H9 (cell line): ENCODE data around the gene EFHD1. TPM values are rescaled to one million over a fixed set of nuclear protein-coding genes. Genes with fewer than 3 reads are reported as not detected.

ENCODE experiments used
- DNase-seq: peaks from one replicate; pipeline ENCODE4 v3.0.0-alpha.2; 2017
- H2AFZ ChIP-seq: one replicate; pipeline ENCODE4 v1.6.1; 2013; ENCODE audit warnings: mild to moderate bottlenecking, low read length, control low read depth, moderate library complexity
- H2AK5ac ChIP-seq: 2 replicates; pipeline ENCODE4 v1.6.1; 2013; ENCODE audit warnings: low read length, control low read depth, mixed read lengths; ENCODE audit not compliant: insufficient read length
- H2BK120ac ChIP-seq: one replicate; pipeline ENCODE4 v1.6.1; 2013; ENCODE audit warnings: low read depth, mild to moderate bottlenecking, low read length, control low read depth, inconsistent platforms; ENCODE audit not compliant: poor library complexity, severe bottlenecking
- H2BK12ac ChIP-seq: 2 replicates; pipeline ENCODE4 v1.6.1; 2013; ENCODE audit warnings: low read length, control low read depth, mixed read lengths, low read depth; ENCODE audit not compliant: insufficient read length
- H2BK15ac ChIP-seq: 2 replicates; pipeline ENCODE4 v1.6.1; 2013; ENCODE audit warnings: low read depth, low read length, control low read depth
- H2BK20ac ChIP-seq: one replicate; pipeline ENCODE4 v1.6.1; 2013; ENCODE audit warnings: low read depth, mild to moderate bottlenecking, low read length, control low read depth, inconsistent platforms; ENCODE audit not compliant: poor library complexity, severe bottlenecking
- H2BK5ac ChIP-seq: 2 replicates; pipeline ENCODE4 v1.6.1; 2013; ENCODE audit warnings: low read length, control low read depth, mixed read lengths; ENCODE audit not compliant: insufficient read length
- H3K14ac ChIP-seq: 2 replicates; pipeline ENCODE4 v1.6.1; 2013; ENCODE audit warnings: low read length, control low read depth; ENCODE audit not compliant: insufficient read depth
- H3K18ac ChIP-seq: 2 replicates; pipeline ENCODE4 v1.6.1; 2013; ENCODE audit warnings: low read depth, mild to moderate bottlenecking, mixed read lengths, low read length, control low read depth; ENCODE audit not compliant: insufficient read length
- H3K23ac ChIP-seq: 2 replicates; pipeline ENCODE4 v1.6.1; 2013; ENCODE audit warnings: low read length, control low read depth, mixed read lengths, low read depth; ENCODE audit not compliant: insufficient read length
- H3K23me2 ChIP-seq: 2 replicates; pipeline ENCODE4 v1.6.1; 2013; ENCODE audit warnings: low read depth, mild to moderate bottlenecking, mixed read lengths, low read length, control low read depth; ENCODE audit not compliant: insufficient read length, poor library complexity, severe bottlenecking
- H3K27ac ChIP-seq: 2 replicates; pipeline ENCODE4 v1.5.1; 2013; ENCODE audit warnings: low read length, control low read depth, mixed read lengths, low read depth; ENCODE audit not compliant: insufficient read length
- H3K27me3 ChIP-seq: 2 replicates; pipeline ENCODE4 v1.6.1; 2013; ENCODE audit warnings: low read length, control low read depth, inconsistent platforms; ENCODE audit not compliant: insufficient read depth
- H3K4ac ChIP-seq: 2 replicates; pipeline ENCODE4 v1.6.1; 2013; ENCODE audit warnings: low read depth, mild to moderate bottlenecking, control low read depth, inconsistent platforms, low read length, moderate library complexity
- H3K4me1 ChIP-seq: 2 replicates; pipeline ENCODE4 v1.6.1; 2013; ENCODE audit warnings: low read length, control low read depth, inconsistent platforms; ENCODE audit not compliant: insufficient read depth
- H3K4me2 ChIP-seq: 2 replicates; pipeline ENCODE4 v1.6.1; 2013; ENCODE audit warnings: low read length, control low read depth, mixed read lengths; ENCODE audit not compliant: insufficient read length, insufficient read depth
- H3K56ac ChIP-seq: 2 replicates; pipeline ENCODE4 v1.6.1; 2013; ENCODE audit warnings: low read depth, mild to moderate bottlenecking, mixed read lengths, low read length, control low read depth; ENCODE audit not compliant: insufficient read length
- H3K79me1 ChIP-seq: 2 replicates; pipeline ENCODE4 v1.6.1; 2013; ENCODE audit warnings: low read depth, mild to moderate bottlenecking, moderate library complexity, low read length, control low read depth, inconsistent platforms; ENCODE audit not compliant: insufficient read depth, poor library complexity, severe bottlenecking
- H3K79me2 ChIP-seq: 2 replicates; pipeline ENCODE4 v1.6.1; 2013; ENCODE audit warnings: low read length, control low read depth, inconsistent platforms; ENCODE audit not compliant: insufficient read depth
- H3K9ac ChIP-seq: 2 replicates; pipeline ENCODE4 v1.6.1; 2013; ENCODE audit warnings: low read length, control low read depth, mixed read lengths; ENCODE audit not compliant: insufficient read length; ENCODE audit errors: extremely low read depth
- H3K9me3 ChIP-seq: one replicate; pipeline ENCODE4 v1.6.1; 2013; ENCODE audit warnings: low read depth, low read length, inconsistent platforms; ENCODE audit not compliant: control insufficient read depth
- H3T11ph ChIP-seq: one replicate; pipeline ENCODE4 v1.6.1; 2013; ENCODE audit warnings: mild to moderate bottlenecking, low read length, control low read depth, inconsistent platforms
- H4K20me1 ChIP-seq: one replicate; pipeline ENCODE4 v1.6.1; 2013; ENCODE audit not compliant: control insufficient read depth, insufficient read length, insufficient read depth
- H4K5ac ChIP-seq: 2 replicates; pipeline ENCODE4 v1.6.1; 2013; ENCODE audit warnings: low read depth, mild to moderate bottlenecking, mixed read lengths, low read length, control low read depth; ENCODE audit not compliant: insufficient read length
- H4K8ac ChIP-seq: replicated peaks from 2 replicates; pipeline ENCODE4 v1.6.1; 2013; ENCODE audit warnings: low read length, control low read depth, mixed read lengths, low read depth; ENCODE audit not compliant: insufficient read length
- H4K91ac ChIP-seq: 2 replicates; pipeline ENCODE4 v1.6.1; 2013; ENCODE audit warnings: low read depth, mild to moderate bottlenecking, moderate library complexity, mixed read lengths, low read length, control low read depth; ENCODE audit not compliant: insufficient read length
- H3K27ac Mint-ChIP-seq, 3 experiments: 2 replicates in 2 of 3; 3 replicates in 1 of 3; pipeline ENCODE4 v1.8.0; 2020 to 2021; ENCODE audit warnings: mixed read lengths in 3 of 3, mild to moderate bottlenecking in 1 of 3, moderate library complexity in 1 of 3
- H3K27me3 Mint-ChIP-seq: 2 replicates; pipeline ENCODE4 v1.8.0; 2021; ENCODE audit warnings: low read depth, mild to moderate bottlenecking, moderate library complexity, mixed read lengths
- H3K36me3 Mint-ChIP-seq, 3 experiments: 2 replicates in 2 of 3; 3 replicates in 1 of 3; pipeline ENCODE4 v1.8.0; 2020 to 2021; ENCODE audit warnings: low read depth in 3 of 3, mixed read lengths in 3 of 3; ENCODE audit not compliant: insufficient read depth in 1 of 3
- H3K4me1 Mint-ChIP-seq, 2 experiments: 2 replicates each; pipeline ENCODE4 v1.8.0; 2020; ENCODE audit warnings: mixed read lengths in 2 of 2
- H3K4me3 Mint-ChIP-seq, 2 experiments: 2 replicates in 1 of 2; 3 replicates in 1 of 2; pipeline ENCODE4 v1.8.0; 2020 to 2021; ENCODE audit warnings: mild to moderate bottlenecking in 2 of 2, mixed read lengths in 2 of 2, moderate library complexity in 1 of 2
- H3K9me3 Mint-ChIP-seq, 2 experiments: 2 replicates in 1 of 2; 3 replicates in 1 of 2; pipeline ENCODE4 v1.8.0; 2020; ENCODE audit warnings: mild to moderate bottlenecking in 2 of 2, mixed read lengths in 2 of 2, moderate library complexity in 1 of 2
- CTCF ChIP-seq: fragments of 200-600 bp; sonication (generic); conservative IDR thresholded peaks from 3 replicates; pipeline ENCODE4 v1.8.0; 2021; ENCODE audit warnings: antibody characterized with exemption, mild to moderate bottlenecking
- WGBS: extraction: QIAGEN DNeasy Blood & Tissue Kit; methylation state at CpG from one replicate; pipeline ENCODE4 v1.1.7; 2013; ENCODE audit warnings: missing lambda C conversion rate, low lambda C conversion rate, mixed read lengths; ENCODE audit not compliant: insufficient read length; ENCODE audit errors: extremely low coverage; 5-methylcytosine and 5-hydroxymethylcytosine counted together
- total RNA-seq: library from RNA; stranded (reverse); gene quantifications from 2 replicates; pipeline ENCODE4 v1.2.1, GENCODE V29; 2021

The EFHD1 gene
- total RNA-seq, 1 experiment from 2014 or later: 2.8 TPM

- no peak overlapping the region for H3K4ac ChIP-seq
- no peak overlapping the region for H3K23ac ChIP-seq
- TF ChIP-seq CTCF: no peak
- no peak overlapping the region for H3K9ac ChIP-seq
- Mint-ChIP-seq H3K36me3 (no peaks in the 10 kb centered on the region), H3K4me1 (no peaks in the 10 kb centered on the region), H3K4me3 (no peak overlapping the region), H3K27ac (no peak overlapping the region), H3K27me3 (peaks cover 1% of the 10 kb centered on the region; the same call in 1 of the 2 replicates), H3K9me3 (no peaks in the 10 kb centered on the region)
- H3K27ac ChIP-seq: no peak overlapping the region
- WGBS: no CpG with 5 or more reads among the region's 6 CpGs
- no peak overlapping the region for H2BK15ac ChIP-seq
- H4K91ac ChIP-seq: no peak overlapping the region
- H4K8ac ChIP-seq: no peak overlapping the region
- H3T11ph ChIP-seq: no peak overlapping the region
- no peak overlapping the region for H2BK120ac ChIP-seq
- no peak overlapping the region for H3K18ac ChIP-seq
- no peak overlapping the region for H2BK5ac ChIP-seq
- H3K14ac ChIP-seq: no peak overlapping the region
- no peak overlapping the region for H4K5ac ChIP-seq
- no peaks in the 10 kb centered on the region for H3K79me1 ChIP-seq
- no peaks in the 10 kb centered on the region for H4K20me1 ChIP-seq
- H3K27me3 ChIP-seq: no peaks in the 10 kb centered on the region
- no peak overlapping the region for H2BK20ac ChIP-seq
- no peak overlapping the region for H2AFZ ChIP-seq
- H3K9me3 ChIP-seq: no peaks in the 10 kb centered on the region
- H2BK12ac ChIP-seq: no peak overlapping the region
- H3K4me2 ChIP-seq: no peak overlapping the region
- no peaks in the 10 kb centered on the region for H3K23me2 ChIP-seq
- H3K56ac ChIP-seq: no peak overlapping the region
- DNase-seq: no peak
- no peaks in the 10 kb centered on the region for H3K4me1 ChIP-seq
- no peaks in the 10 kb centered on the region for H3K79me2 ChIP-seq
- no peak overlapping the region for H2AK5ac ChIP-seq
Observed at GRCh38 chr2:232674491-232674890, 41.1 kb downstream of the EFHD1 start.
